IPS DF 19.7 (cell line): Measurements from ENCODE around the gene WNT4.

Experiments used
- DNase-seq: peaks from one replicate; pipeline ENCODE4 v3.0.0-alpha.2; 2013; ENCODE audit warnings: low read depth, low spot score

The WNT4 gene

DNA sequence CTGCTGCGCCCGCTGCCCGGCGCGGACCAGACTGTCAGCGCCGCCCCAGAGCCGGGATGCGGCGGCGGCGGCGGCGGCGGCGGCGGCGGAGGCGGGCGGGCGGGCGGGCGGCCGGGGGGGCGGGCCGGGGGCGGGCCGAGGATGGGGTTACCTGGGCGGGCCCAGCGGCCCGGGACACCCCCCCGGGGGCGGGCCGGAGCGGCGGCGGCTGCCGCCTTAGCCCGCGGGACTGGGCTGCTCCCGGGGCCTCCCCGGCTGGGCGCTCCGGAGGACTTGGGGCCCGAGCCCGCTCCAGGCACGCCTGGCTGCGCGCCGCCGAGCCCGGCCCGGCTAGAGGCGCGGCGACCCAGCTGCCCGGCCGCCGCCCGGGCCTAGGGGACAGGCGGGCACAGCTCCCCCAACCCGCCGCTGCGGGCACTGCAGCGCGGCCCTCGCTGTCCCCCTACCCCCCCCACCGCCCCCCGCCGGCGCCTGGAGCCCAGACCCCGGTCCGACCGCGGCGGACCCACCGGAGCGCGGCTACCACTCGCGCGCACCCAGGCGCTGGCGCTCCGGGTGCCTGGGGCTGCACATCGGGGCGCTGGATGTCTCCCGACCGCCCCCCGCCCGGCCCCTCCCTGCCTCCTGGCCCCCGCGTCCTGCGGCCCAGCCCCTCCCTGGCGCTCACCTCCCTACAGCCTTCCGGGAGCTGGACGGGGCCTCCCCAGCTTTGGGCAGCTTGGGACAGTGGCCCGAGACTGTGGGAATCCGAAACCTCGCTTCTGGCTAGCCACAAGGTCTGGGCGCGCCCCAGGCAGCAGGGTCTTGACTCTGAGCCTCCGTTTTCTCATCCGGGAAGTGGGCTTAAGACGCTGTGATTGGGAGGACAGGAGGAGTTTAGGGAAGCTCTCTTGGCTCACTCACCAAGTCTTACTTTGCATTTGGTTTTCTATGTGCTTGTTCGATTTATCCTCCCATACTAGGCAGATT, at the start of gene WNT4:
TSS of gene WNT4 (minus strand) at position 33 of the 969 bp plus-strand sequence. CDS start 175 bp downstream, outside the sequence.
- no peak for DNase-seq

DNA sequence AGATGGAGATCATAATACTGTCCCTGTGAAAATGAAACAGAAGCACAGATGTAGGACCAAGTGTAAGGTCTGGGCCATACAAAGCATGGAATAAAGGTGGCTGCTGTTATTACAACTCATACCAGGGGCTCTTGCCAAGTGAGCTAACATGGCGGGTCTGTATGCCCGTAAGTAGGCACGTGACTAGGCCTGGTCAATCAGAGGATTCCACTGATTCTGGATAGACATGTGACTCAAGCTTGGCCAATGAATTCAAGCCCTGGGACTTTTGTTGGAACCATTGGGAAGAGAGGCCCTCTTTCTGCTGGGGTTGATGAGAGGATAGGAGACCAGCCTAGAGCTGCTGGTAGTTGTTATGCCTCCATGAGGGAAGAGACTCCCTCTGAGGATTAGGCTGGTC, 47.8 kb upstream of the WNT4 start:
- DNase-seq, result no peak

- DNase-seq, result no peak
Measured at GRCh38 chr1:22190251-22190650, 47.4 kb upstream of the WNT4 start.

- DNase-seq, result no peak
Measured at GRCh38 chr1:22189619-22190018, 46.7 kb upstream of the WNT4 start.

GRCh38 chr1:22188914-22189313, 46.0 kb upstream of the WNT4 start:
- no peak for DNase-seq

DNA sequence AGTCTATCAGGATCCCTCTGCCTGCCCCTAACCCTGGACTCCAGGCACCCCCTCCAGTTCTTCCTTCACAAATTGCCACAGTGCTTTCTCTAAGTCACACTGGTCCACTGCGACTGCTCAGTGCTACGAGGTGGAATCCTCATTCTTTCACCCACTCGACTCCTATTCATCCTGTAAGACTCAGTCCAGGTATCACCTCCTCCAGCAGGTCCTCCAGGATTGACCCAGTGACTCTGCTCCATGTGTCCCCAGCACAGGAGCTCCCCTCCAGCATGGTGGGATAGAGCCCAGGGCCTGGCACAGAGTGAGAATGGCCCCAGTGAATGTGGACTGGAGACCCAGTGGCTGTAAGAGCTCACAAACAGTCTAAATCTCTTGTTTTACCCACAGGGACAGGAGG, 45.5 kb upstream of the WNT4 start:
- DNase-seq, result no peak

DNA sequence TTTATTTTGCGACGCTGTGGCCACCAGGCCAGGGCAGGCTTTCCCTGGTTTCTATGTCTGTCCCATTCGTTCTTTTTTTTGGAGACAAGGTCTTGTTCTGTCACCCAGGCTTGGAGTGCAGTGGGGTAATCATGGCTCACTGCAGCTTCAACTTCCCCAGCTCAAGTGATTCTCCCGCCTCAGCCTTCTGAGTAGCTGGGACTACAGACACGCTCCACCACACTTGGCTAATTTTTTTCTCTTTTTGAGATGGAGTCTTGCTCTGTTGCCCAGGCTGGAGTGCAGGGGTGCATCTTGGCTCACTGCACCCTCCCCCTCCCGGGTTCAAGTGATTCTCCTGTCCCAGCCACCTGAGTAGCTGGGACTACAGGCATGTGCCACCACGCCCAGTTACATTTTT, 43.4 kb upstream of the WNT4 start:
- no peak for DNase-seq

DNA sequence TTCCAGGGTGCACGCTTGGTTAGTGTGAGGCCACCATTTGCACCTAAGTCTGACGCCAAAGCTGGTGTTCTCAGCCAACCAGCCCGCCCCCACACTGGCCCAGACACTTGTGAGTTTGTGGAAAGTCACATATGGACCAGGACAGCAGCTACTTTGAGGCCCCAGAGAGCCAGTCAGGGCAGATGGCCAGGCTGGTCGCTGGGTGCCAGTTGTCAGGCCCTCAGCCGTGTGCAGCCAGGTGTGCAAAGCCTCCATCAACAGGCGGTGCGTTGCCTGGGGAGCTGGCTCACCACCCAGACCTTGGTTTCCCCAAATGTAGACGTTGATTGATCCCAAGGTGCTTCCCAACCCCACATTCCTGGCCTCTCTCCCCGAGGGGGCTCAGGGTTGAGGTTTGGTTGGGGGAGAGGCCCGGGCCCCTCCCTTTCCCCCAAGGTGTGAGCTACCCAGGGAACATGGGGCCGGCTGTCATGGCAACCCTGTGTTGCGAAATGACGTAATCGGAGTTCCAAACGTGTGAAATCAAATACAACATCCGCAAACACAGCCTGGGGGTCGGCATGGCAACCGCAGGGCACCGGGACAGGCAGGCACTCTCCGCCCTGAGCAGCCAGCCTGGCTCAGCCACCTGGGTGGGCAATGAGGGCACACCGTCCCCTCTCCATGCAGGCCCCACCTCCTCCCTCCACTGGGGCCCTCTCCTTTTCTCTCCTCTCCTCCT, 42.2 kb upstream of the WNT4 start:
- DNase-seq, result no peak

DNA sequence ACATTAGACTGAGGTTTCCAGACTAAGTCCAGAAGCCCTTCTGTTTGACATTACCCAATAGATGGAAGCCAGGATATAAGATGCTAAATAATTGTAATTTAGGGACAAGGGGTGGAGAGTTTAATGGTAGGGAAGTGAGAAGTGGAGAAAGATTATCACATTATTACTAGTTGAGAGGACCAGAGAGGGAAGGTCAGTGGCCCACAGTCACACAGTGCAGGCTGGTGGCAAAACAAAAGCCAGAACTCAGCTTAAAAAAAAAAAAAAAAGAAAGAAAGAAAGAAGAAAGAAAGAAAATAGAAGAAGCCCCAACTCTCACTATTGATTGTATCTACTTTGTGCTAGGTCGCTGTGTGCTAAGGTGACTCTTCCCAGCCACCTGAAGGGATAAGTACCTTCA, 41.6 kb upstream of the WNT4 start:
- DNase-seq, result no peak

- DNase-seq, result no peak
Measured at GRCh38 chr1:22182715-22183114, 39.8 kb upstream of the WNT4 start.

DNA sequence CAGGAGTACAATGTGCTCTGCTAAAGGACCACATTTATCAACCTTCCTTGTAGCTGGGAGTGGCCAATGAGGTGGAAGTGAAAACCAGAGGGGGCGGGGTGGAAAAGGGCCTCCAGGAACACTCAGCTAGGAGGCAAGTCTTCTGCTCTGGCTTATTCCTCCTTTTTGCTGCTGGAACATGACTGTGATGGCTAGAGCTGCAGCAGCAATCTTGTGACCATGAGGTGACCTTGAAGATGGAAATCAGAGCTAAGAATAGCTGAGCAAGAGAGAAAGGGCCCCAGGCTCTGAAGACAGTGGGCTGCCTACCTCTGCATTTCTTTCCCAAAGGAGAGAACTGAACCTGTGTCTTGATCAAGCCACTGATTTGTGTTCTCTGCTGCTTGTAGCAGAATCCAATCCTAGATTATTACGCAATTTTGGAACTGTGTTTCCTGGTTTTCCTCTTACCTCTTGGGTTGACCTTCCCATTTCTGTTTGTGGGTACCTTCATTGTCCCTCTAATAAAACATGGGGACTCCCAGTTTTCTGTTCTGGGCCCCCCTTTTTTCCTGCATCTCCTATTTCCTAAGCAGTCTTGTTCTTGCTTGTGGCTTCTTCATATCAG, 36.4 kb upstream of the WNT4 start:
- DNase-seq, result no peak

DNA sequence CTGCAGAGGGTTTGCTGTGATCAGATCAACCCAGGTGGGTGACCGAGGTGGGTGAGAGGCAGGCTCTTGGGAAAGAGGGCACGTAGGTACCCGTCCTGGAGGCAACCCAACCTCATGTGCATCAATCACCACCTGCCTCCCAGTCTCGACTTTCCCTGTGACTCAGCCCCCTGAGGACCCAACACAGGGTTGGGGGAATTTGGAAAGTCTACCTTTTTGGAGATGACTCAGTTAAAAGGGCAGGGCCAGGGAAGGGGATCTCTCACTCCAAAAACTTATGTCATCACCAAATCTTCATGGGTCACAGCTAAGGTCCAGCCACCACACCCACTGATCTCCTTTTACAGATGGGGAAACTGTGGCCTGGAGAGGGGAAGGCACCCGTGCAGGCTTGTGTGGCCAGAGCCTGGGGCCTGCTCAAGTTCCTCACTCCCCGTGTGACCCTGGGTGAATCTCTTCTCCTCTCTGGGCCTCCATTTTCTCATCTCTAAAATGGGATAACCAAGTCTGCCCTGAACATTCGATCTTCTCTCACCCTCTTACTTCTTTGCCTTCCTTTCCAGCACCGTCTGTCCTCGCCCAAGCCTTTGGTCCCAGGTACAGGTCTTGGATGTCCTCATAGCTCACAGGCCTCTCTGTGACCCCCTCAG, 34.6 kb upstream of the WNT4 start:
- no peak for DNase-seq

DNA sequence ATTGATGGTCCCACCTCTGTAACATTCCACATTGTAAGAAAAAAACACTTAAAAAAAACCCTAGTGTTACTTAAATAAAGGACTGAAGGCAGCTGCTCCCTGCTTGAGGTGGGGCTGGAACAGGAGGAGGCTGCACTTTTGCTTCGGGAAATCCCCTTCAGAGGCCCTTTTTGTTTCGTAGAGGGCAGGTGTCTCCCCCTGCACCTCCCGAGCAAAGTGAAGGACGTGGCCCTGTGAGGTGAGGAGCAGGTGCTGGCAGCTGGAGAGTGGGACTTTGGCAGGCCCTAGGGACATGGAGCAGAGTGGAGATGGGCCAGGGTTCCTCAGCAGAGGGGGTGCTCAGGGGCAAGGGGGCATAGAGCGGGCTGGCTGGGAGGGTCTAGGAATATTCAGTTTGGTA, 33.4 kb upstream of the WNT4 start:
- no peak for DNase-seq

DNA sequence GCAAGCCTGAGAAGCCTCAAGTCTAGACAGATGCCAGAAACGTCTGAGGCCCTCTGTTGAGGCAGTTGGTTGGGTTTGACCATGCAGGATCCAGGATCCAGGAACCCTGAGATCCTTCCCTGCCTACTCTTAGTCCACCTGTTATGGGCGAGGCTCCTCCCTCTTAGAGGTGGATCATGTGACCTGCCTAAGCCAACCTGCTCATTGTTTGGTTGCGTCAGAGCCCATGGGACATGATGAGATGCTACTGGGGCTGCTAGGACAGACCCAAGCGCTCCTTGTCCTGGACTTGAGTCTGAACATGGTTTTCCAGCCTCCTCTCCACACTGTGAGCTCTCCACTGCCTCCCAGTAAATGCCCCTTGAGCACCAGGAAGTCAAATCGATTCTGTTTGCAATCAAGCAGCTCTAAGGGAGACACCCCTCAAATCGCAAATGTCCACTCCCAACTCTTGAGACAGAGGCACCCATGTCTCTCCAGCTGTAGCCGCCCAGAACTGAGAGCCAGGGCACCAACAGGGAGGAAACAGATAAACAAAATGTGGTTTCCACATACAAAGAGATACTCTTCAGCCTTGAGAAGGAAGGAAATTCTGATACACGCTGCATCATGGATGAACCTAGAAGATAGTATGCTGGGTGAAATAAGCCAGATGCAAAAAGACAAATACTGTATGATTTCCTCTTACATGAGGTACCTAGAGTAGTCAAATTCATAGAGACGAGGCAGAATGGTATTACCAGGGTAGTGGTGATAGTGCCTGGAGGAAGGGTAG, 31.7 kb upstream of the WNT4 start:
- DNase-seq, result no peak

GRCh38 chr1:22171951-22172715, 29.2 kb upstream of the WNT4 start:
- no peak for DNase-seq

DNA sequence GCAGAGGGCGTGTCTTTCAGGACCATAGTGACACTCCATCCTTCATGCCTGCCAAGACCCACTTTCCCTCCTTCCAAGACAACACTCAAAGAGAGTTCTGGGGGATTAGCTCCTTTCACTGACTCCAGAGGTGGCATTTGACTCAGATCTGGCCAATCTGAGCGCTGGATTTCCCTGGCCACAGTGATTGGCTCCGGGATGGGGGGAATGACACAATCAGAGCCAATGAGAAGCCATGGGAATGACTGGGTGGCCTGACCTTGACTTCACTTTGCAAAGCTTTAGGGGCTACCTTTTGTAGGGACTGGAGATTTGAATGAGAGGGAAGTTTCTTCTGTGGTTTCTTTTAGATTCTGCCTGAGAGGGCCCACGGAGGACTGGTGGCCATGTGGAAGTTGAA, 26.9 kb upstream of the WNT4 start:
- no peak for DNase-seq

DNA sequence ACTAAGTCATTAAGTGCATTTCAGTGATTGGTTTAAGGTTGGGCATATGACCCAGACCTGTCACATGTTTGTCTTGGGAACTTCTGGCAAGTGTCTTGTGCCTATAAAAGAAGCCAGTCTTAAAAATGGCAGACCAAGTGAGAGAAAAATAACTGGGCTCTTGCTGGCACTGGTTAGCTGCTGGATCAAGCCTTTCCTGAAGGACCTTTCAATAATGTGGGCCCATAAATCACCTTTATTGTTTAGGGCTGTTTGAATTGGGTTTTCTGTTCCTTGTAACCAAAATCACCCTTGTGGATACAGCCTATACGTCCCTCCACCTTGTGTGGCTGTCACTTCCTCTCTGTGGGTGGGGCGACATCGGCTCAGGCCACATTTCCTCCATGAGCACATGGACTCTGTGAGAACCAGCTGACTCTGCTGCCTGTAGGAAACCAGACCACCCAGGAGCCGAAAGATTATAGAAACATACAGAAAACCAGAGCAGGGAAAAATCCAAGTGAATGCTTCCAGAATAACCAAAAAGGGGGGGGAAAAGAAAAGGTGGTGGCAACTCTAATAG, 25.6 kb upstream of the WNT4 start:
- no peak for DNase-seq

GRCh38 chr1:22166439-22166838, 23.5 kb upstream of the WNT4 start:
- no peak for DNase-seq

GRCh38 chr1:22164841-22165808, 22.2 kb upstream of the WNT4 start:
- DNase-seq, result no peak
